Endothelial cell of umbilical vein (primary cell): Measurements from ENCODE around the gene KCNV2. TPM values are rescaled to one million over a fixed set of nuclear protein-coding genes. Genes with fewer than 3 reads are reported as not detected.

ENCODE experiments used
- BruUV-seq: library from RNA; stranded (reverse); fragments of 400-500 nt; replicated peaks from 2 replicates; lab custom pipeline; 2021; lab: Mats Ljungman, UMichigan
- CTCF ChIA-PET: fragments of 300-600, 350-600 bp; sonication (Branson Sonifier 250); formaldehyde crosslinking; loops from one replicate; lab custom pipeline; 2021; ENCODE audit warnings: antibody characterized with exemption, inconsistent platforms; lab: Charles Lee
- POLR2A ChIA-PET: fragments of 300-600, 350-600 bp; sonication (Branson Sonifier 250); formaldehyde crosslinking; loops from one replicate; lab custom pipeline; 2021; ENCODE audit warnings: antibody characterized with exemption, inconsistent platforms; lab: Charles Lee
- DNase-seq: peaks from one replicate; pipeline ENCODE4 v3.0.0-alpha.2; 2011; ENCODE audit warnings: low read depth, low spot score
- FAIRE-seq: peaks from 2 replicates; lab custom pipeline; 2011; peaks lifted over from hg19 to GRCh38; lab: Jason Lieb, UNC
- H2AFZ ChIP-seq: 2 replicates; pipeline ENCODE4 v1.6.0; 2012; ENCODE audit warnings: low read depth, low read length, control low read depth, inconsistent platforms
- H3K27ac ChIP-seq: 2 replicates; pipeline ENCODE4 v1.5.1; 2011; ENCODE audit warnings: low read depth, mild to moderate bottlenecking, control low read depth, low read length, moderate library complexity; ENCODE audit not compliant: insufficient read depth
- H3K27me3 ChIP-seq, 2 experiments: 2 replicates each; pipeline versions ENCODE4 v1.6.0 to v1.6.1; 2011; ENCODE audit warnings: low read length in 2 of 2, mixed read lengths in 1 of 2; ENCODE audit not compliant: control insufficient read depth in 2 of 2, insufficient read depth in 2 of 2
- H3K36me3 ChIP-seq, 2 experiments: 2 replicates in 1 of 2; 3 replicates in 1 of 2; pipeline ENCODE4 v1.5.1; 2011; ENCODE audit warnings: low read length in 2 of 2, mild to moderate bottlenecking in 1 of 2, moderate library complexity in 1 of 2; ENCODE audit not compliant: control insufficient read depth in 2 of 2, insufficient read depth in 2 of 2; ENCODE audit errors: extremely low read depth in 1 of 2
- H3K4me1 ChIP-seq: 3 replicates; pipeline ENCODE4 v1.5.1; 2011; ENCODE audit warnings: mild to moderate bottlenecking, low read length; ENCODE audit not compliant: control insufficient read depth, insufficient read depth; ENCODE audit errors: extremely low read depth
- H3K4me2 ChIP-seq: 2 replicates; pipeline ENCODE4 v1.6.1; 2011; ENCODE audit warnings: low read length, control low read depth, mixed read lengths; ENCODE audit not compliant: insufficient read depth
- H3K4me3 ChIP-seq, 3 experiments: fragments of 200-600 bp in 1 of 3; sonication (generic), shearing (Covaris generic) in 1 of 3; replicated peaks in 1 of 3; 2 replicates each; pipeline ENCODE4 v1.5.1; 2011 to 2016; ENCODE audit warnings: control low read depth in 3 of 3, low read length in 3 of 3, mild to moderate bottlenecking in 2 of 3, inconsistent platforms in 1 of 3, low read depth in 1 of 3, moderate library complexity in 1 of 3; ENCODE audit not compliant: insufficient read depth in 1 of 3
- H3K79me2 ChIP-seq: 2 replicates; pipeline ENCODE4 v1.6.0; 2012; ENCODE audit warnings: low read length, inconsistent platforms; ENCODE audit not compliant: control insufficient read depth, insufficient read depth
- H3K9ac ChIP-seq: replicated peaks from 2 replicates; pipeline ENCODE3; 2011; ENCODE audit warnings: low read length, control low read depth; ENCODE audit not compliant: insufficient read depth; ENCODE audit errors: extremely low read depth
- H3K9me1 ChIP-seq: replicated peaks from 3 replicates; pipeline ENCODE4 v1.6.0; 2011; ENCODE audit warnings: mild to moderate bottlenecking, low read length; ENCODE audit not compliant: control insufficient read depth, insufficient read depth; ENCODE audit errors: extremely low read depth
- H3K9me3 ChIP-seq: replicated peaks from 2 replicates; pipeline ENCODE4 v1.5.1; 2012; ENCODE audit warnings: low read length, inconsistent platforms; ENCODE audit not compliant: control insufficient read depth, insufficient read depth
- H4K20me1 ChIP-seq: replicated peaks from 2 replicates; pipeline ENCODE3; 2011; ENCODE audit warnings: mild to moderate bottlenecking, low read length; ENCODE audit not compliant: control insufficient read depth, insufficient read depth; ENCODE audit errors: extremely low read depth
- EZH2 ChIP-seq: IDR thresholded peaks from 2 replicates; pipeline ENCODE4 v1.6.1; 2012; ENCODE audit warnings: borderline replicate concordance, low read depth, mild to moderate bottlenecking, moderate library complexity, low read length, inconsistent platforms; ENCODE audit not compliant: severe bottlenecking
- FOS ChIP-seq: IDR thresholded peaks from 2 replicates; pipeline ENCODE4 v1.6.1; 2011; ENCODE audit warnings: mild to moderate bottlenecking, low read length, moderate library complexity, borderline replicate concordance; ENCODE audit not compliant: insufficient read depth
- GATA2 ChIP-seq: IDR thresholded peaks from 2 replicates; pipeline ENCODE4 v1.7.0; 2011; ENCODE audit warnings: low read depth, mild to moderate bottlenecking, moderate library complexity, mixed read lengths, low read length; ENCODE audit not compliant: insufficient read length, insufficient read depth
- JUN ChIP-seq: IDR thresholded peaks from 2 replicates; pipeline ENCODE4 v1.6.1; 2011; ENCODE audit warnings: borderline replicate concordance, low read depth; ENCODE audit not compliant: insufficient read length, insufficient read depth
- MYC ChIP-seq: IDR thresholded peaks from one replicate; pipeline ENCODE4 v1.6.1; 2011; ENCODE audit warnings: mild to moderate bottlenecking, low read depth, low read length
- POLR2A ChIP-seq: IDR thresholded peaks from 2 replicates; pipeline ENCODE4 v1.6.1; 2012; ENCODE audit warnings: low read depth, mild to moderate bottlenecking, control low read depth, low read length
- POLR2AphosphoS5 ChIP-seq: IDR thresholded peaks from 2 replicates; pipeline ENCODE4 v1.6.1; 2012; ENCODE audit warnings: low read depth, mild to moderate bottlenecking, control low read depth, low read length, moderate library complexity; ENCODE audit not compliant: insufficient read depth
- dilution Hi-C: fragments of 300-500 bp; cut with MboI; formaldehyde crosslinking; loops from one replicate; pipeline ENCODE4 v1.15.0; 2019; ENCODE audit warnings: low sequenced_read_pairs; ENCODE audit not compliant: extremely low pct_ligation_motif_present
- intact Hi-C: fragments of 100-400 bp; cut with micrococcal nuclease; formaldehyde crosslinking; loops from one replicate; pipeline ENCODE4 v1.10.0; 2022
- polyA plus RNA-seq, 4 experiments: library from polyadenylated mRNA; depleted of rRNA in 3 of 4; stranded (reverse) in 3 of 4; unstranded in 1 of 4; fragments of >200 nt; gene quantifications; 2 replicates each; pipeline versions ENCODE4 v1.2.1 to v1.2.3, GENCODE V29; 2011 to 2012; ENCODE audit warnings: missing spikeins in 1 of 4
- total RNA-seq: library from RNA; stranded (reverse); gene quantifications from 2 replicates; pipeline ENCODE4 v1.2.3, GENCODE V29; 2021

The KCNV2 gene
- total and polyA plus RNA-seq, 2 donors (not counting 3 experiments of a cell fraction or from before 2014, with no cell fraction given), result not detected

DNA sequence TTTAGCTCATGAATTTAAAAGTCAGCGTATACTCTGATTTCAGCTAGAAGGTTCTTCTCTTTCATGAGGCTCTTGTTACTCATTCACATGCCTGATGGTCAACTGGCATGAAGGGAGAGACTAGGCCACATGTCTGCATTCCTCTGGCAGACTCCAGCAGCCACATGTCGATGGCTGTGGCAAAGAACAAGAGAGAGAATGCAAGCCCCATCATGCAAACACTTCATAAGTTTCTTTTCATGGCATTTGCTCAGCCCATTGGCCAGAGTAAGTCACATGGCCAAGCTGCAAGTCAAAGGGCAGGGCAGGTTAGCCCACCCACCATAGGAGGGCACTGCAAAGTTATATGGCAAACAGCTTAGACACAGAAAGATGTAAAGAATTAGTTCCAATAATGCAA, 5.4 kb downstream of the KCNV2 start:
- no peak overlapping the region for H3K4me3 ChIP-seq
- ChIA-PET POLR2A (no interaction called here), CTCF (no interaction called here)
- H3K36me3 ChIP-seq, result no peaks in the 10 kb centered on the region
- TF ChIP-seq EZH2 (no peak), GATA2 (no peak), MYC (no peak), POLR2A (no peak), POLR2AphosphoS5 (no peak), JUN (no peak)
- FAIRE-seq, result no peak
- H3K9me1 ChIP-seq, result no peaks in the 10 kb centered on the region
- intact Hi-C loops, result no loop called here
- no peak overlapping the region for H3K9ac ChIP-seq
- dilution Hi-C loops, result no loop called here
- no TSS peak for BruUV-seq
- H3K4me2 ChIP-seq, result no peak overlapping the region
- H2AFZ ChIP-seq, result no peak overlapping the region
- no peak for DNase-seq
- no peaks in the 10 kb centered on the region for H4K20me1 ChIP-seq
- H3K9me3 ChIP-seq, result no peaks in the 10 kb centered on the region
- H3K79me2 ChIP-seq, result no peaks in the 10 kb centered on the region
- no peaks in the 10 kb centered on the region for H3K4me1 ChIP-seq
- no peaks in the 10 kb centered on the region for H3K27me3 ChIP-seq
- no peak overlapping the region for H3K27ac ChIP-seq

- FAIRE-seq (no peak), DNase-seq (no peak)
- Histone ChIP-seq H3K4me2 (no peak overlapping the region), H3K79me2 (no peaks in the 10 kb centered on the region), H3K36me3 (no peaks in the 10 kb centered on the region), H3K4me1 (no peaks in the 10 kb centered on the region), H3K27me3 (no peaks in the 10 kb centered on the region), H3K9ac (no peak overlapping the region), H4K20me1 (no peaks in the 10 kb centered on the region), H3K27ac (no peak overlapping the region), H2AFZ (no peak overlapping the region), H3K9me1 (no peaks in the 10 kb centered on the region), H3K9me3 (no peaks in the 10 kb centered on the region), H3K4me3 (no peak overlapping the region)
- BruUV-seq, result no TSS peak
- POLR2A ChIA-PET, result no interaction called here
- CTCF ChIA-PET, result interaction anchor here (1.2 to 1.6 kb wide), 2 partner anchors 94 to 591 kb away, joined by 4 read pairs; no protein-coding TSS in a partner anchor
- intact Hi-C loops, result no loop called here
- TF ChIP-seq FOS (no peak), MYC (no peak)
- dilution Hi-C loops, result no loop called here
These were observed 6.2 kb downstream of the KCNV2 start for GRCh38 chr9:2723376-2724065.
